ENCODE results near the gene PEAK3. TPM values are rescaled to one million over a fixed set of nuclear protein-coding genes. Genes with fewer than 3 reads are reported as not detected.
A peak's percentile ranks its signal among the peaks of the same experiment; 100 is the strongest.
"Not testable (repeated sequence)": the region's sequence is repeated elsewhere in the genome, so short reads cannot be mapped to it uniquely, and the experiment has no call there.

Gene PEAK3
- total RNA-seq, 1 donor from 2014 or later = 4.7 TPM

DNA sequence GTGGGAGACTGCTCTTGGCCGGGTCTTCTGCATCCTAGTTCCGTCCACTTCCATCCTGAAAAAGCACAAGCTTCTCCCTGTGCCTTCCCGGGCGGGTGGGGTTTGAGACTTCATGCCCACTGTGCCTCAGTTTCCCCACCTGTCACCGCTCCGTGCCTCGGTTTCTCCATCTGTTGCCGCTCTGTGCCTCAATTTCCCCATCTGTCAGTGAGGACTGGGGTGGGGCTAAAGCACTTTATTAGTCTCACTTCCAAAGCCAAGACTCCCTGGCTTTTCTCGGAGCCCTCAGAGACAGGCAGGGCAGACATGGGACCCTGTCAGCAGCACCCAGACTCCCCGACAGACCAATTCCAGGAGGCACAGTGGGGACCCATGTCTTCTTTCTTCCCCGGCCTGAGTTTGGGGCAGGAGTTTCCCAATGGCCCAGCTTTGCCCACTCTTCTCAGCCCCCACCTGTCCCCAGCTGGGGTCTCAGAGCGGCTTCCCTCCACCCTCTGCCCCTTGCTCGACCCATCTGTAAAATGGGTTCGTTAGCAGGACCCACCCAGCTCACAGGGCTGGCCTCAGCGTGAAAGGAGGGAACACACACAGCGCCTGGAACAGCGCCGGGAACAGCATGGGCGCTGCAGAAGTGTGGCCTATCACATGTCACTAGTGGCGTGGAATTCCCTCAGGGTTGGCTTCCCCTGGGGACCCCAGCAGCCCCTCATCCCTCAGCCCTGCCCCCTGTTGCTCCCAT lies 4.6 kb upstream of the PEAK3 start:
- no peaks in the 10 kb centered on the region for H3K9me3 ChIP-seq
- H3K4me1 ChIP-seq = peaks cover 15 to 16% of the 10 kb centered on the region in 2 donors
- no peak for DNase-seq (ENCODE audit: low spot score in 2 of 2)
- intact Hi-C loops (cut with DNase I) = no loop called here
- TF ChIP-seq, protein P1, sequence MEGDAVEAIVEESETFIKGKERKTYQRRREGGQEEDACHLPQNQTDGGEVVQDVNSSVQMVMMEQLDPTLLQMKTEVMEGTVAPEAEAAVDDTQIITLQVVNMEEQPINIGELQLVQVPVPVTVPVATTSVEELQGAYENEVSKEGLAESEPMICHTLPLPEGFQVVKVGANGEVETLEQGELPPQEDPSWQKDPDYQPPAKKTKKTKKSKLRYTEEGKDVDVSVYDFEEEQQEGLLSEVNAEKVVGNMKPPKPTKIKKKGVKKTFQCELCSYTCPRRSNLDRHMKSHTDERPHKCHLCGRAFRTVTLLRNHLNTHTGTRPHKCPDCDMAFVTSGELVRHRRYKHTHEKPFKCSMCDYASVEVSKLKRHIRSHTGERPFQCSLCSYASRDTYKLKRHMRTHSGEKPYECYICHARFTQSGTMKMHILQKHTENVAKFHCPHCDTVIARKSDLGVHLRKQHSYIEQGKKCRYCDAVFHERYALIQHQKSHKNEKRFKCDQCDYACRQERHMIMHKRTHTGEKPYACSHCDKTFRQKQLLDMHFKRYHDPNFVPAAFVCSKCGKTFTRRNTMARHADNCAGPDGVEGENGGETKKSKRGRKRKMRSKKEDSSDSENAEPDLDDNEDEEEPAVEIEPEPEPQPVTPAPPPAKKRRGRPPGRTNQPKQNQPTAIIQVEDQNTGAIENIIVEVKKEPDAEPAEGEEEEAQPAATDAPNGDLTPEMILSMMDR (IDR thresholded peaks at IDR 0.05) = no peak
- H3K27ac ChIP-seq = no peak overlapping the region
- H3K36me3 ChIP-seq = no peaks in the 10 kb centered on the region
- peaks cover 16% of the 10 kb centered on the region for H3K27me3 ChIP-seq
- no peak overlapping the region for H3K4me3 ChIP-seq

DNA sequence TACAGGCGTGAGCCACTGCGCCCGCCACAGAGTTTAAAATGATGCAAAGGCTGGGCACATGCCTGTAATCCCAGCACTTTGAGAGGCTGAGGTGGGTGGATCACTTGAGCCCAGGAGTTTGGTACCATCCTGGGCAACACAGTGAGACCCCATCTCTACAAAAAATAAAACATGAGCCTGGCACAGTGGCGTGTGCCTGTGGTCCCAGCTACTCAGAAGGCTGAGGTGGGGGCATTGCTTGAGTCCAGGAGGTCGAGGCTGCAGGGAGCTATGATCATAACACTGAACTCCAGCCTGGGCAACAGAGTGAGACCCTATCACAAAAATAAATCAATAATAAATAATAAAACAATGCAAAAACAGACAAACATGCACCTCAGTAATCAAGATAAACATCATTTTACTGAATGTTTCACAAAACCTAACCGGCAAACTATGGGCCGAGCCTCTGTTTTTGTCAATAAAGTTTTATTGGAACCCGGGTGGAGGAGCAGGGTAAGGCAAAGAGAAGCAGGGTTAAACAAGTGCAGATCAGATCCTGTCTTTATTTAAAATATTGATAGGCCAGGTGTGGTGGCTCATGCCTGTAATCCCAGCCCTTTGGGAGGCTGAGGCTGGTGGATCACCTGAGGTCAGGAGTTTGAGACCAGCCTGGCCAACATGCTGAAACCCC lies 2.0 kb upstream of the PEAK3 start:
- no peak for DNase-seq (ENCODE audit: low spot score in 2 of 2)
- peaks cover 0 to 2% of the 10 kb centered on the region in 2 donors for H3K4me1 ChIP-seq
- no peaks in the 10 kb centered on the region for H3K36me3 ChIP-seq
- H3K27me3 ChIP-seq = no peaks in the 10 kb centered on the region
- TF ChIP-seq, protein P1 (IDR thresholded peaks at IDR 0.05) = no peak
- H3K4me3 ChIP-seq = no peak overlapping the region
- no peaks in the 10 kb centered on the region for H3K9me3 ChIP-seq
- H3K27ac ChIP-seq = no peak overlapping the region
- intact Hi-C loops (cut with DNase I) = no loop called here

DNA sequence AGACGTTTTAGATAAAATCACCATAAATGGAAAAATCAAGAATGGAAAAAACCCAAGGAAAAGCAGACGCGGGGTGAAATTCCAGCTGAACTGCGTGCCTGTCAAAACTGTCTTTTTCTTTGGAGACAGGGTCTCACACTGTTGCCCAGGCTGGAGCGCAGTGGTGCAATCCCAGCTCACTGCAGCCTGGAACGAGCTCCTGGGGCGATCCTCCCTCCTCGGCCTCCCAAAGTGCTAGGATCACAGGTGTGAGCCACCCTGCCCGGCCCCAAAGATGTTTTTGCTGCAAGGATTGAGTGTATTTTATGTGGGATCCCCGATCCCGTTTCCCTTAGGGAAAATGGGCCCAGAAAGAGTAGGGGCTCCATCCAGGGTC lies 875 bp upstream of the PEAK3 start:
- TF ChIP-seq, protein P1 (IDR thresholded peaks at IDR 0.05) = no peak
- H3K4me3 ChIP-seq = no peak overlapping the region
- no peaks in the 10 kb centered on the region for H3K27me3 ChIP-seq
- no peaks in the 10 kb centered on the region for H3K9me3 ChIP-seq
- intact Hi-C loops (cut with DNase I) = no loop called here
- peaks cover 0 to 2% of the 10 kb centered on the region in 2 donors for H3K4me1 ChIP-seq
- H3K27ac ChIP-seq = no peak overlapping the region
- no peaks in the 10 kb centered on the region for H3K36me3 ChIP-seq
- no peak for DNase-seq (ENCODE audit: low spot score in 2 of 2)

DNA sequence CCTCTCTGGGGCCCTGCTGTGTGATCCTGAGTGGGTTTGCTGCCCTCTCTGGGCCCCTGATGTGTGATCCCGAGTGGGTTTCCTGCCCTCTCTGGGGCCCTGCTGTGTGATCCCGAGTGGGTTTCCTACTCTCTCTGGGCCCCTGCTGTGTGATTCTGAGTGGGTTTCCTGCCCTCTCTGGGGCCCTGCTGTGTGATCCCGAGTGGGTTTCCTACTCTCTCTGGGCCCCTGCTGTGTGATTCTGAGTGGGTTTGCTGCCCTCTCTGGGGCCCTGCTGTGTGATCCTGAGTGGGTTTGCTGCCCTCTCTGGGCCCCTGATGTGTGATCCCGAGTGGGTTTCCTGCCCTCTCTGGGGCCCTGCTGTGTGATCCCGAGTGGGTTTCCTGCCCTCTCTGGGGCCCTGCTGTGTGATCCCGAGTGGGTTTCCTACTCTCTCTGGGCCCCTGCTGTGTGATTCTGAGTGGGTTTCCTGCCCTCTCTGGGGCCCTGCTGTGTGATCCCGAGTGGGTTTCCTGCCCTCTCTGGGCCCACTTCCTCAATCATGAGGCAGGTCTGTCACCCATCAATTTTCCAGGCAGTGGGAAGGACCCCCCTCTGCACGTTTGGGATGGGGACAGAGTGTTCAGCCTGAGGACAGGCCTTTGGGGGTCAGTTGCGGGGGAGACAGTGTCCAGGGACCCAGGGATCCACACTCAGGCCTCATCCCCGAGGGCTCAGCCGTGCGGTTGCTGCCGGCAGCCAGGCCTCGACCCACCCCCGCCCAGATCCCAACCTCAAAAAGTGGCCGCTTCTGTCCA lies 512 bp downstream of the PEAK3 start:
- DNase-seq (ENCODE audit: low spot score in 2 of 2); H3K27me3 ChIP-seq; H3K27ac ChIP-seq; intact Hi-C loops (cut with DNase I); H3K4me1 ChIP-seq; H3K9me3 ChIP-seq; H3K36me3 ChIP-seq: not testable (repeated sequence)
- H3K4me3 ChIP-seq = peak overlapping the region; percentile 13 to 54

DNA sequence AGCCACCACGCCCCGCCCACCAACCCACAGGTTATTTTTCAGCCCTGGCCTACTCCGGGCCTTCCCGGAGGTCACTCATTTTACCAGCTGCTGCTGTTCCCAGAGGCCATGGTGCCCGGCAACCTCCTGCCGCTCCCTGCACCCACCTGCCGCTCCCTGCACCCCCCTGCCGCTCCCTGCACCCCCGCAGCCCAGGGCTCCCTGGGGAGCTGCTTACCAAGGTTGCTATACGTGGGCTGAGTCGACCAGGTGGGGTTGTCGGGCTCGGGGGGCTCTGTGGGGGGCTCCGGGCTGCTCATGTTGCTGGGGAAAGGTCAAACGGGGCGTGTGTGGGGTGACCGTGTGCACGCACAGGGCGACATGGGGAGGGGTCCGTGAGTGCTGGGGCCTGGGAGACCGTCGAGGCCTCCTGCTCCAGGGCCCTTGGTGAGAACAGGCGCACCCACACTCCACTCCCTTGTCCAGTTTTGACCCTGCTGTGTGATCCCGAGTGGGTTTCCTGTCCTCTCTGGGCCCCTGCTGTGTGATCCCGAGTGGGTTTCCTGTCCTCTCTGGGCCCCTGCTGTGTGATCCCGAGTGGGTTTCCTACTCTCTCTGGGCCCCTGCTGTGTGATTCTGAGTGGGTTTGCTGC lies 1.2 kb downstream of the PEAK3 start:
- peaks cover 7 to 9% of the 10 kb centered on the region in 2 donors for H3K36me3 ChIP-seq
- intact Hi-C loops (cut with DNase I) = no loop called here
- H3K27me3 ChIP-seq = no peaks in the 10 kb centered on the region
- H3K4me1 ChIP-seq = peaks cover 0 to 7% of the 10 kb centered on the region in 2 donors
- H3K27ac ChIP-seq = no peak overlapping the region
- DNase-seq (ENCODE audit: low spot score in 2 of 2) = no peak
- no peaks in the 10 kb centered on the region for H3K9me3 ChIP-seq
- TF ChIP-seq, protein P1 (IDR thresholded peaks at IDR 0.05) = no peak
- H3K4me3 ChIP-seq = no peak overlapping the region

Measured in ascending aorta (tissue), 2 donors.